ENCODE measurements around the gene CHCHD4.

The CHCHD4 gene

GRCh38 chr3:14158370-14158769 lies 33.7 kb upstream of the CHCHD4 start:
- TF ChIP-seq REST (IDR thresholded peaks at IDR 0.05; ENCODE audit: insufficient read depth in 1 of 2, low read depth in 2 of 2, low read length in 2 of 2) = no peak
- no peak for TF ChIP-seq POLR2AphosphoS5 (IDR thresholded peaks at IDR 0.05; ENCODE audit: low read depth, low read length)
- no peak for TF ChIP-seq FOXP2 (optimal IDR thresholded peaks at IDR 0.05; ENCODE audit: borderline replicate concordance, extremely low read depth, extremely low read length, insufficient read depth)
- no peak for TF ChIP-seq TAF1 (IDR thresholded peaks at IDR 0.05; ENCODE audit: borderline replicate concordance, insufficient read depth, low read length)
- no peak for TF ChIP-seq SIN3A (IDR thresholded peaks at IDR 0.05; ENCODE audit: borderline replicate concordance, insufficient read depth, low read length)

- no peak for TF ChIP-seq SIN3A (IDR thresholded peaks at IDR 0.05; ENCODE audit: borderline replicate concordance, insufficient read depth, low read length)
- no peak for TF ChIP-seq TAF1 (IDR thresholded peaks at IDR 0.05; ENCODE audit: borderline replicate concordance, insufficient read depth, low read length)
- TF ChIP-seq REST (IDR thresholded peaks at IDR 0.05; ENCODE audit: insufficient read depth in 1 of 2, low read depth in 2 of 2, low read length in 2 of 2) = no peak
- TF ChIP-seq POLR2AphosphoS5 (IDR thresholded peaks at IDR 0.05; ENCODE audit: low read depth, low read length) = no peak
- TF ChIP-seq FOXP2 (optimal IDR thresholded peaks at IDR 0.05; ENCODE audit: borderline replicate concordance, extremely low read depth, extremely low read length, insufficient read depth) = no peak
Measured at GRCh38 chr3:14157951-14158350, 33.3 kb upstream of the CHCHD4 start.

GRCh38 chr3:14156843-14157561 lies 32.3 kb upstream of the CHCHD4 start:
- no peak for TF ChIP-seq POLR2AphosphoS5 (IDR thresholded peaks at IDR 0.05; ENCODE audit: low read depth, low read length)
- TF ChIP-seq SIN3A (IDR thresholded peaks at IDR 0.05; ENCODE audit: borderline replicate concordance, insufficient read depth, low read length) = no peak
- TF ChIP-seq REST (IDR thresholded peaks at IDR 0.05; ENCODE audit: insufficient read depth in 1 of 2, low read depth in 2 of 2, low read length in 2 of 2) = no peak
- no peak for TF ChIP-seq TAF1 (IDR thresholded peaks at IDR 0.05; ENCODE audit: borderline replicate concordance, insufficient read depth, low read length)
- no peak for TF ChIP-seq FOXP2 (optimal IDR thresholded peaks at IDR 0.05; ENCODE audit: borderline replicate concordance, extremely low read depth, extremely low read length, insufficient read depth)

- no peak for TF ChIP-seq POLR2AphosphoS5 (IDR thresholded peaks at IDR 0.05; ENCODE audit: low read depth, low read length)
- TF ChIP-seq FOXP2 (optimal IDR thresholded peaks at IDR 0.05; ENCODE audit: borderline replicate concordance, extremely low read depth, extremely low read length, insufficient read depth) = no peak
- TF ChIP-seq REST (IDR thresholded peaks at IDR 0.05; ENCODE audit: insufficient read depth in 1 of 2, low read depth in 2 of 2, low read length in 2 of 2) = no peak
- TF ChIP-seq SIN3A (IDR thresholded peaks at IDR 0.05; ENCODE audit: borderline replicate concordance, insufficient read depth, low read length) = no peak
- TF ChIP-seq TAF1 (IDR thresholded peaks at IDR 0.05; ENCODE audit: borderline replicate concordance, insufficient read depth, low read length) = no peak
Measured at GRCh38 chr3:14156201-14156600, 31.5 kb upstream of the CHCHD4 start.

All from PFSK-1 (cell line).